HL-60/S4 treated with retinoic acid at 250 ng/mL for 4 days and 3 days (cell line): ENCODE measurements around the gene BFSP2.

Experiments
- in situ Hi-C: fragments of 300-500 bp; cut with MboI; formaldehyde crosslinking; loops from 2 replicates; pipeline ENCODE4 v1.7.0; 2022; ENCODE audit warnings: low sequenced_read_pairs

The BFSP2 gene

DNA sequence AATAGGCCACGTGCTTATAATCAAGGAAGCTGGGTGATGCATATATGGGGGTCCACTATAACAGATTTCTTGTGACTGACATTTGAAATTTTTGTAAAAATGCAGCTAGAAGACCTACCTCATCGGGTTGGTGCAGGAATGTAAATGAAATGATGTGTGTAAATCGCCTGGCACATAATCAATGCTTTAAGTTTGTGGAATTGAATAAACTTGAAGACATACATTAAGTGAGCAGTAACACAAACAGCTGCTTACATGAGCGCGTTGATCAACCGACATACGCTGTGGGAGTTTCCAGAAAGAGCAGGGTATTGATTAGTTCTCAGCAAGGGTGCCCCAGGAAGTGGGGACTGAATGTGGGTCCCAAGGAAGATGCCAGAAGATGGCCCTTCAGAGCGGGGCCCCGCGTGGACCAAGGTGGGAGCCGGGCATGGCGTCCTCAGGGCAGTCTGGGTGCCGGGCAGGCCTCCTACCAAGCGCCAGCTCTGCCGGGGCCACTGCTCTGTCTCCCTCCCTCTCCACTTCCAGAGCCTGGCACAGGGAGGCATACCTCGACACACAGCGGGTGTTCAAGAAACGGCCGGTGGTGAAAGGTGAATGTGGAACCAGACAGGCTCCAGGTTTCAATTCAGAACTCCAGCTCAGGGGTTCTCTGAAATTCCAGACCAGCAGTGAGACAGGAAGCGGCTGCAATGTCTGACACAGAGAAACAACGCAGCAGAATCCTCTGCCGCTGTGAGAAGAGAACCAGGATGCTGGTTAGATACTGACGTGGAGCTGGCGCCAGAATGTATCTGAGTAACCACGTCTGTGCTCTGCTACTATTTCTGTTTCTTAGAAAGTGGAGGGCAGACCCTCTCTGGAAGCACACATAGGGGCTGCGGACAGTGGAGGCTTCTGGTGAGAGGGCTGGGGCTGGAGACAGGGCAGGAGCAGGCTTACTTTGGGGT is 12.6 kb downstream of the BFSP2 start:
- in situ Hi-C loops, result no loop called here

DNA sequence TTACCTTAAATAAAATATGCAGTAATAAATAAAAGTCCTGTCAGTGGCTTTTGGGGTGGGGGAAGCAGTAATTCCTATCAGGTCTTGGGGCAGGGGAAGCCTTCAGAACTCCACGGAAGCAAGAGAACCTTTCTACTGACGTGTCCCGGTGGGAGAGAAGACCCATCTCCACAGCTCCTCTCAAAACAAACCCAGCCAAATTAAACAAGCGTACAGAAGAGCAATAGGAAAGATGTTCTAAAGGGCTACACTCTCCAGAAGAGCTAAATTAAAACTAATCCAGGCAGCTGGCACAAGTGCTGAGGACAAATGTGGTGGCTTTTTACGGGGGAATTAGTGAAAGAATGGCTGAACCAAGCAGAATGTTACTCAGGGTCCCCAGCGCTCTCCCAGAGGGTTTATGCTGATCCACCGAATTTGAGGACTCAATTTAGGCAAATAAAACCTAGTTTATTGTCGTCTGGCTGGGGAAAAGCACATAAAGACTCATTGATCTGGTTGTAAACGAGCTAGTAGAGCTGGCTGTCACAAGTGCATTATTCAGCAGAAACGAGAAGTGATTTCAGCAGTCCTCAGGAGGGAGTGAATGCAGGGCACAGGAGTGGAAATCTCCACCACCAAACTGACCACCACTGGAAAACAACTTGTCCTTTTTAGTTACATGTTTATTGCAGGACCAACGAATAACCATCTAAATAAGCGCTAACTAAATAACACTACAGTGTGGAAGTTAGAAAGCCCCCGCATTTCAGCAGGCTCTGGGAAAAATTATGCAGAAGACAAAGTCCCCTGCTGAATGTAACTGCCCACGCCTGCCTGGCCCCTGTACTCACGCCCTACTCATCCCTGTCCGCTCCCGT is 13.5 kb downstream of the BFSP2 start:
- in situ Hi-C loops, result no loop called here

DNA sequence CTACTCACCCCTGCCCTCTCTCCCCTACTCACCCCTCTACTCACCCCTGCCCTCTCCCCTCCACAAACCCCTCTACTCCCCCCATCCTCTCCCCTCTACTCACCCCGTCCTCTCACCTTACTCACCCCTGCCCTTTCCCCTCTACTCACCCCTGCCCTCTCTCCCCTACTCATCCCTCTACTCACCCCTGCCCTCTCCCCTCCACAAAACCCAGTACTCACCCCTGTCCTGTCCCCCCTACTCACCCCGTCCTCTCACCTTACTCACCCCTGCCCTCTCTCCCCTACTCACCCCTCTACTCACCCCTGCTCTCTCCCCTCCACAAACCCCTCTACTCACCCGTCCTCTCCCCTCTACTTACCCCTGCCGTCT is 14.2 kb downstream of the BFSP2 start:
- in situ Hi-C loops, result no loop called here

DNA sequence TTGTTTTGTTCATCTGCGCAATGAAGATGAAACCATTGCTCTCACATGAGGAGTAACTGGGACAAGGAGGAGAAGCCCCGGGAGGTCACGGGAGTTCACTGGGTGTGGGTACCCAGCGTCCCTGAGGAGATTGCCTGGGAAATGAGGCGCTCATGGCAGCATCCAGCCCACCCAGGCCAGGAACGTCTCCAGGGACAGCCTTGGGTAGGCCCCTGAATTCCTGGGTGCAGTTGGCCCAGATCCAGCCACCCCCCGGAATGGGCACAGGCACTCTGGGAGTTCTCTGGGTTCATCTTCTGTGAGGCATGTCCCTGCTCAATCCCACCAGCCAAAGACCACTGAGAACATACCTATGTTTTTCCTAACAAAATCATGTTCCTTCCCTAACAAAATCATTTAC is 18.5 kb downstream of the BFSP2 start:
- in situ Hi-C loops, result no loop called here

DNA sequence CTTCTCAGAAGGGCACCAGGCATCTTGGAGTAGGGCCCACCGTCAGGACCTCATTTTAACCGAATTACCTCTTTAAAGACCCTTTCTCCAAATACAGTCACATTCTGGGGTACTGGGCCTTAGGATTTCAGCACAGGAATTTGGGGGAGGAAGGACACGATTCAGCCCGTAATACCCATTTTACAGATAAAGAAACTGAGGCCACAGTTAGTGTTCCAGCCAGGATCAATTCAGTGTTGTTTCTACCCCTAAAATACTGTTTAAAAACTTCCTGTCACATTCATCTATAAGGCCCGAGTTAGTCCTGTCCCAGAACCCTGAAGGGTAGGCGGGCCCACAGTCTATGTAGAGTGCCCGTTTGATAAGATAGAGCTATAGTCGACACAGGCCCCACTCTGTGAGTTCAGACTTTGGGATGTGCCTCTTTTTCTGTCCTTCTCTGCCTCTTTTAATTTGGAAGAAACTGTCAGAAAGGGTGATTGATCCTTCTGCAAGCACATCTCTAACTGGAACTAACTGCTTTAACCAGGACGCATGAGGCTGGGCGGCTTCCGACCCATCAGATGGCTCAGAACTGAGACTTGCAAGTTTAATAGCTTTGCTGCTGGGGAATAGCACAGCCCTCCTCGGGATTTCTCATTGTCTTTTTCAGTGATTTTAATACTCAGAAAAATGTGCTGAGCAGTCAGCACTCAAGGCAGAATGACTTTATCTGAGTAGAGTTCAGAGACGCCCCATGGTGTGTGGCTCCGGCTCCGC is 19.5 kb downstream of the BFSP2 start:
- in situ Hi-C loops, result no loop called here

DNA sequence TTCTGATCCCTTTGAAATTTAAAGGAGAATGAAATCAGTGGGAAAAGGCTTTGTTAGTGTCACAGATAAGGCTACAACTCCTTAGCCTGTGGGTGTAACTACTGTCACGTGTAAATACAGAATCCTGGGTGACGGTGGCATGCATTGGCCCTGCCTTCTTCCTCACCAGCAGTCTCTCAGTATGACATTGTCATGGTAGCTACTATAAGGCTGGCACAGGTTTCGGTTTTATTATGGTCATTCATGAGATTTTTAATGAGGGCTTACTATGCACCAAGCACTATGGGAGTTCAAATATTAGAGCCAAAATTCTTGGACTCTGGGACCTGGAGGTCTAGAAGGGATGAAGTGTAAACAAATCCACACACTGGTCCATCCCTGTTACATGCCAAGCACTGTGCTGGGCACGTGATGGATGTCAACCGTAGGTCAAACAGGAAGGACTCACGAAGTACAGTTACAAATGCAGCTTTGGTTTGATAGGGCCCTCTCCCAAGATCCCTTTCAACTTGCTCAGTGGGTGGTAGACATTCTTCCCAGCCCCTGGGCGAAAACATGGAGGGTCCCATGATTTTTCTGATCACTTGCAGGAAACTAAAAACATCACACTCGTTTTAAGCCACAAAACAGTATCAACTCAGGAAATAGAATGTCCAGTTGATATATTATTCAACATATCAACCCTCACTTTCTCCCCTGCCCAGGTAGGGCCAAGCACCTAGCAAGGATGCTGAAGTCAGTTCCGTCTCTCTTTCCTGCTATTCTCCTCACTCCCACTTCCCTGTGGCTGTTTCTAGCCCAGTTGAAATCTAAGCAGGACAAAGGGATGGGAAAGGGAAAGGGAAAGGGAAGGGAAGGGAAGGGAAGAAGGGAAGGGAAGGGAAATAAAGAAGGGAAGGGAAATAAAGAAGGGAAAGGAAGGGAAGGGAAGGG is 25.3 kb downstream of the BFSP2 start:
- in situ Hi-C loops, result no loop called here

DNA sequence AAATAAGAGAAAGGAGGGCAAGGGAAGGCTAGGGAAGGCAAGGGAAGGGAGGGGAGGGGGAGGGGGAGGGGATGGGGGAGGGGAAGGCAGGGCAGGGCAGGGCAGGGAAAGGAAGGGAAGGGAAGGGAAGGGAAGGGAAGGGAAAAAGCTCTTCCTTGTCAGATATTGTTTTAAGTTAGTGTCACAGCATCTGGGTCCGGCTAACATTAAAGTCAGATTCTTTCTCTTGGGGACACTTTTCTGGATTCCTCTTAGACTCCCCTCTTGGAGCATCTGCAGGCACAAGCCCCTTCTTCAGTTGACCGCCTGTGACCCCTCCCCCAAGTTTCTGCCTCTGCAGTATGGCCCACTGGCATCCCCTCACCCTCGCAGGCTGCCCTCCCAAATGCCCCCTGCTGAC is 26.0 kb downstream of the BFSP2 start:
- in situ Hi-C loops, result no loop called here

DNA sequence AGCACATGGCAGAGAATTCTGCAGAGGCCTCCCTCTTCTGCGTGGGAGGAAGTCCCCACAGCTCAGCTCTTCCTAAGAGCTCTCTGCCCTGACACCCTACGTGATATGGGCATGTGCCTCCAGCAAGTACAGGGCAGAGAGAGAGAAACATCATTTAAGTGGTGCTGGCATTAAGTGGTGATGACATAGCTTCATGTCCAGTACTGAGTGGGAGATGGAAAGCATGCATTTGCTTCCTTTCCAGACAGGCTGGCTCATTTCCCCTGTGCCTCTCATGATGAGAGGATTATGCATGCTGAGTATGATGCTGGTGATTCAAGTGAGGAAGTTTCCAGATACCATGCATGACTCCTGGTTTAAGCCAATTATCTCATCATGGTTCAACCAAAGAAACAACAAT is 26.9 kb downstream of the BFSP2 start:
- in situ Hi-C loops, result no loop called here

DNA sequence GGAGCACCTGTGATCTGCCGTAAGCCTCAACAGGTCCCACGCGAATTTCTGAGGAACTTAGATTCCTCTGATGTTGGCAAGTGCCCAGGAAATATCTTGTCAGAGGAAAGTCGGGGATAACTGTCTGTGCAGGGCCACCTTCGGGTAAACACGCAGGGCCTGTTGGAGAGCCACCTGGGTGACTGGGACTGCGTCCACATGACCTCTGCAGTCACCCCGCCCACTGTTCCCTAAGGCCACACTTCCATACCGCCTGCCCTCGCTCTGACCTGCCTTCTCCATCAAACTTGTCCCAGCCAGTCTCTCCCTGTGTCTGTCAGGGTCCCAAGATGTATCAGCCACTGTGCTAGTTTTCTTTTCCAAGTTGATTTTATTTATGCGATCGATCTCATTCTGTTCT is 28.7 kb downstream of the BFSP2 start:
- in situ Hi-C loops, result no loop called here

DNA sequence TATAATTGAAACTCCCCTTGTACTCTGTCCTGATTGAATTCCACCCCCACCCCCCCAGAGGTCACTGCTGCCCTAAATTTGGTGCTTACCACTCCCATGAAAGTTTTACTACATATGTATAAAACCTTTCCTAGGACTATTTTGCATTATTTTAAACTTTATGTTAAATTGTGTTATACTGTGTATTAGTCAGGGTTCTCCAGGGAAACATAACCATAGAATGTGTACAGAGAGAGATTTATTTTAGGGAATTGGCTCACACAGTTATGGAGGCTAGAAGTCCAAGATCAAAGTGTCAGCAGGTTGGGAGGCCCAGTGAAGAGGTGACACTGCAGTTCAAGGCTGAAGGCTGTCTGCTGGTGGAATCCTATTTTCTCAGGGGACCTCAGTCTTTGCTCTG is 29.2 kb downstream of the BFSP2 start:
- in situ Hi-C loops, result no loop called here

DNA sequence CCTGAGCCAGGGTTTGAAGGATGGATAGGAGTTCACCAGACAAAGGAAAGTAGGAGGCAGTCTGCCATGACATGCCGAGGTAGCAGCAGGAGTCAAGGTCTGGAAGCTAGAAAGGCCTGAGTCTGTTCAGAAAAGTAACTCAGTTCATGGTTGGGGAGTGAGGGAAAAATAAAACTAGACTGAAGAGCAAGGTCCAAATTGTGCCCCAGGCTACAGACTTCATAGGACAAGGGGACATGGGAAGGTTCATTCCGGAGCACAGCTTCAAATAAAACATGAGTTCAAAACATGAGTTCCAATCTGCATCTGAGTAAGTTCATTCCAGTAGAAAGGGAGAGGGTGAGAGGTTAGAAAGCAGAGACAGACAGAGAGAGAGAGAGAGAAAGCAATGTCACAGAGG is 39.7 kb downstream of the BFSP2 start:
- in situ Hi-C loops, result no loop called here

DNA sequence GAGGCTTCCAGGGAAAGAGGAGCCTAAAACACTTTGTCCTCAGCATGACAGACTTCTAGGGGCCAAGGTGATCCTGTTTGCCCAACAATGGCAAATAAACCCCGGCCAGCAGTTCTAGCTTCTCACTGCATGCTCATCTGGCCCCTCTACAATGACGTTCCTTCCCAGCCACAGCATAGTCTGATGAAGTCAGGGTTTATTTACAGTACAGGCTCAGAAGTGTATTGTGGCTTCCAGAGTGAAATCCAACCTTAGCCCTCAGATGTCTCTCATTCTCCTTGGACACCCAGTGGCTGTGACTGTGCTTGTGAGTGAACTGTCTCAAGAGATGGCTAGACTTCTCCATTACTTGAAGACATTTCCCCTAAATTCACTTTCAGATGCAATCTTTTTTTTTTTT is 40.8 kb downstream of the BFSP2 start:
- in situ Hi-C loops, result no loop called here

DNA sequence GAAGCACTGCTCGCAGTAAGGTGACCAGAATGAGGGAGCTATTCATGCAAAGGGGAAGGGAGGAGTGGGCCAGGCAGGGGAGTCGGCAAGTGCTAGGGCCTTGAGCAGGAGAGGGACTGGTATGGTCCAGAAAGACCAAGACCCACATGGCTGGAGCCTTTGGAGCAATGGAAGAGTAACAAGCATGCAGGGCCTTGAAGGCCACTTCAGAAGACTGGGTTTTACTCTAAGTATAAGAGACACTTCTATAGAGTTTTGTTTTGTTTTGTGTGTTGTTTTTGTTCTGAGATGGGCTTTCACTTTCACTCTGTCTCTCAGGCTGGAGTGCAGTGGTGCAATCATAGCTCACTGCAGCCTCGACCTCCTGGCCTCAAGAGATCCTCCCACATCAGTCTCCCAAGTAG is 42.0 kb downstream of the BFSP2 start:
- in situ Hi-C loops, result no loop called here

DNA sequence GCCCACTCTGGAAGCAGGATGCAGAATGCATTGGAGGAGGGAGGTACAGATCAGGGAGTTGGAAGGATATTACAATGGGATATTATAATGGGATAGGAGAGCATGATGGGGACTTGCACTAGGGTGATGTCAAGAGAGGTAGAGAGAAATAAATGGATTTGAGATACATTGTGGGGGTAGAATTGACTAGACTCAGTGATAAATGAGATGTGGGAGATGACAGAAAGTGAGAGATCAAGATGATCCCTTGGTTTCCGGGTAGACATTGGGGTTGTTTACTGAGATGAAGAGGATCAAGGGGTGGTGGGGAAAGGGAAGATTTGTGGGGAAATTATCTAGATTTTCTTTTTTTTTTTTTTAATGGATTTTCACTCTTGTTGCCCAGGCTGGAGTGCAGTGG is 42.7 kb downstream of the BFSP2 start:
- in situ Hi-C loops, result no loop called here

DNA sequence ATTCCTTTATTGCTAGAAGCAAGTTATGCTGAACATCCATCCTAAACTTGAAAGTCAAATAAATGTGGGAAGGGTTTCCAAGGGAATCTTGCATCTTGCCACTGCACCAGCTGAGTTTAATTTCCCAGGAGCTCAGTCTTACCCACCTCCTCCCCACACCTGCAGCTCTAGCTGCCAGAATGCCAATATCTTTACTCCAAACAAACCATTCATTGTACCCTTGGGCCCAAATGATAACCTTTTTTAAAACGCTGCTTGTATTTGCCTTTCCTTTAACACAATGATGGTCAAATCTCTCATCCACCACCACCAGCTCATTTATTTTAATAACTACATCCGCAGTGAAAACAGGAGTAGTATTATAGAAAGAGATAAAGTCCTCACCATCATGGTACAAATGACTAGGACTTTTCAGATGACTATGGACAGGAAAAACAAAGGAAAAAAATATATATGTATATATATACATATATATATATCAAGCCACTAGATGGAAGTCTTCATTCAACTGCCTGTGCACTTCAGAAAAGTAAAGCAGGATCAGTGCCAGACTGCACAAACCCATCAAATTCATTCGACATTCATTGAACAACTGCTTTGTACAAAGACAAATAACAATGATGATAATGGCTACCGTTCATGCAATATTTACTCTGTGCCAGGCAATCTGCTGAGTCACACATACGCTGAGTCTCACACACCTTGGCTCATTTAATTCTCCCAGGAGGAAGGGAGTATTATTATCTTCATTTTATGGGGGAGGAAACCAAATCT is 44.0 kb downstream of the BFSP2 start:
- in situ Hi-C loops, result no loop called here

DNA sequence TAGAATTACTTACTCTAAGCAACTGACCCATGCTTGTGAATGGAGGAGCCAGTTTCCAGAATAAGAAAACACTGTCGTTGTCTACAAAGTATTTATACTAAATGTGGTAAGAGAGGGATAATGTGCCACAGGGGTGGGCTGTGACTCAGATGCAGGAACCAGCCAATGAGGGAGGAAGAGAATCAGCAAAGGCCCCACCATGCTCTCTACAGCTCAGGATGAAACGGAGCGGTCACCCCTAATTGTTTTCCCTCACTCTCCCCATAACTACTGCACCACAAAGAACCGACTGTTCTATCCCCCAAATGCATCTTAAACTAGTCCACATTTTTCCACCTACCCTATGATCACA is 44.5 kb downstream of the BFSP2 start:
- in situ Hi-C loops, result no loop called here

DNA sequence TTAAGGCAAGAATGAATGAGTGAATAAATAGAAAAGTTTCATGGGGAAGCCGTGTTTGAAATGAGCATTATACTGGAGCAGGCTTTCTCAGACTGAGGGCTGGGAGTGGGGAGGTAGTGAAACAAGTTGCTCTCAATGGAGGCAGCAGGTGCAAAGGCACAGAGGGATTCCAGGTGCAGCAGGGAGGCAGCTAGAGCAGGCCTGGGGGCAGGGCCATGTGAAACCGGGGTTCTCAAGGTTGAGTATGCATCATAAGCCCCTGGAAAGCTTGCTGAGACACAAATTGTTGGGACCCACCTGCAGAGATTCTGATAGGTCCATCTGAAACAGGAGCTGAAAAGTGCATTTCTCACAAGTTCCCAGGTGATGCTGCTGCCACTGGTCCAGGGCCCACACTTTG is 45.3 kb downstream of the BFSP2 start:
- in situ Hi-C loops, result no loop called here

DNA sequence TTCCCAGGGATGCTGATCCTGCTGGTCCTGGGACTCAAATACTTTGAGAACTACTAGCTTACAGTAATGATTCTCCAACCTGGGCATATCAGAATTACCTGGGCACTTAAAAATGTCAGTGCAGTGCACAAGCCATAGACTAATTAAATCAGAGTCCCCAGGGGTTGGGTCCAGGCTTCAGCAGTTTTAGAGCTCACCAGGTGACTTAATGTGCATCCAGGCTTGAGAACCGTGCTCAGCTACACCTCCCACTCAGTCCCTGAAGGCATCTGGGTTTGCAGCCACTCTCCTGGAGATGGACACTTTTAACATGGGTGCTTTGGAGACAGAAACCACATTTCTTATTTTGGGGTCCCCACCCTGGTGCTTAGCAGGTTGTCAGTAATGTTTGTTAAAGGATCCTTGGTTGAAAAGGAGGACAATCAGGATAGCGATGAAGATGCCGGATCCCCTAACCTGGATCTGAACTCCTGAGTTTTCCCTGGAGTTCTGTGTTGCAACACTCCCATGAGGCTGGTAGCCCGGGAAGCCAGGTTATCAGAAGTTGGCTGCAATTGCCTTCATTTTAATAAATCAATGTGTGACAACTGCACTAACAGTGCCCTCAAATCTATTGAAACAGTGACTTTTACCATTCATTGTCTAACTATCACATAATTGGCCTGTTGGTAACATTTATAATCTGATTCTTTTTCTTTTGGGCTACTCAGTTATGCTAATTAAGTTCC is 48.1 kb downstream of the BFSP2 start:
- in situ Hi-C loops, result no loop called here
